Measurements from ENCODE around the gene RBKS. TPM values are rescaled to one million over a fixed set of nuclear protein-coding genes. Genes with fewer than 3 reads are reported as not detected.

RBKS gene
- total and polyA plus RNA-seq, 2 donors = 1.8 to 4.2 TPM

- no peak overlapping the region for H3K27ac ChIP-seq (ENCODE audit: low read depth in 1 of 2, low read length in 1 of 2)
- H3K36me3 ChIP-seq (ENCODE audit: control insufficient read depth in 2 of 2, insufficient read depth in 2 of 2, low read length in 1 of 2) = no peaks in the 10 kb centered on the region
- peaks cover 0 to 6% of the 10 kb centered on the region in 2 donors for H3K27me3 ChIP-seq (ENCODE audit: control insufficient read depth in 2 of 2, insufficient read depth in 1 of 2, low read length in 1 of 2)
- H3K9me3 ChIP-seq (ENCODE audit: control insufficient read depth in 2 of 2, insufficient read depth in 1 of 2, low read length in 1 of 2) = no peaks in the 10 kb centered on the region
- peaks cover 3 to 13% of the 10 kb centered on the region in 2 donors for H3K4me1 ChIP-seq (ENCODE audit: control insufficient read depth in 2 of 2, insufficient read depth in 2 of 2, low read length in 2 of 2)
- no peak overlapping the region for H3K4me3 ChIP-seq (ENCODE audit: low read length in 2 of 2)
- DNase-seq (ENCODE audit: low read depth in 6 of 9, low spot score in 9 of 9) = no peak
- WGBS = 97% methylated on average over 6 of the region's 6 CpGs
Measured at GRCh38 chr2:27736890-27737204, 153.3 kb downstream of the RBKS start.

- DNase-seq (ENCODE audit: low read depth in 6 of 9, low spot score in 9 of 9) = no peak
- Histone ChIP-seq H3K4me1 (ENCODE audit: control insufficient read depth in 2 of 2, insufficient read depth in 2 of 2, low read length in 2 of 2) (peaks cover 3 to 13% of the 10 kb centered on the region in 2 donors), H3K4me3 (ENCODE audit: low read length in 2 of 2) (peak overlapping the region in 1 of 2 donors; percentile 45), H3K9me3 (ENCODE audit: control insufficient read depth in 2 of 2, insufficient read depth in 1 of 2, low read length in 1 of 2) (no peaks in the 10 kb centered on the region), H3K27me3 (ENCODE audit: control insufficient read depth in 2 of 2, insufficient read depth in 1 of 2, low read length in 1 of 2) (peaks cover 0 to 6% of the 10 kb centered on the region in 2 donors), H3K36me3 (ENCODE audit: control insufficient read depth in 2 of 2, insufficient read depth in 2 of 2, low read length in 1 of 2) (no peaks in the 10 kb centered on the region), H3K27ac (ENCODE audit: low read depth in 1 of 2, low read length in 1 of 2) (peak overlapping the region in 1 of 2 donors; percentile 6)
- 93% methylated on average over 10 of the region's 10 CpGs for WGBS
Measured at GRCh38 chr2:27736031-27736889, 153.9 kb downstream of the RBKS start.

GRCh38 chr2:27735263-27735904 lies 154.8 kb downstream of the RBKS start:
- DNase-seq (ENCODE audit: low read depth in 6 of 9, low spot score in 9 of 9) = peak in 5 of 9 donors; percentile 41 to 74 (median 52)
- peaks cover 3 to 13% of the 10 kb centered on the region in 2 donors for H3K4me1 ChIP-seq (ENCODE audit: control insufficient read depth in 2 of 2, insufficient read depth in 2 of 2, low read length in 2 of 2)
- H3K9me3 ChIP-seq (ENCODE audit: control insufficient read depth in 2 of 2, insufficient read depth in 1 of 2, low read length in 1 of 2) = no peaks in the 10 kb centered on the region
- peak overlapping the region; percentile 37 to 71 for H3K27ac ChIP-seq (ENCODE audit: low read depth in 1 of 2, low read length in 1 of 2)
- H3K27me3 ChIP-seq (ENCODE audit: control insufficient read depth in 2 of 2, insufficient read depth in 1 of 2, low read length in 1 of 2) = peaks cover 0 to 6% of the 10 kb centered on the region in 2 donors
- H3K4me3 ChIP-seq (ENCODE audit: low read length in 2 of 2) = peak overlapping the region; percentile 45 to 47
- 9% methylated on average over 51 of the region's 51 CpGs for WGBS
- no peaks in the 10 kb centered on the region for H3K36me3 ChIP-seq (ENCODE audit: control insufficient read depth in 2 of 2, insufficient read depth in 2 of 2, low read length in 1 of 2)

- 98% methylated on average over 1 of the region's 1 CpG for WGBS
- Histone ChIP-seq H3K27me3 (ENCODE audit: control insufficient read depth in 2 of 2, insufficient read depth in 1 of 2, low read length in 1 of 2) (peaks cover 0 to 6% of the 10 kb centered on the region in 2 donors), H3K9me3 (ENCODE audit: control insufficient read depth in 2 of 2, insufficient read depth in 1 of 2, low read length in 1 of 2) (no peaks in the 10 kb centered on the region), H3K36me3 (ENCODE audit: control insufficient read depth in 2 of 2, insufficient read depth in 2 of 2, low read length in 1 of 2) (no peaks in the 10 kb centered on the region), H3K27ac (ENCODE audit: low read depth in 1 of 2, low read length in 1 of 2) (no peak overlapping the region), H3K4me3 (ENCODE audit: low read length in 2 of 2) (no peak overlapping the region), H3K4me1 (ENCODE audit: control insufficient read depth in 2 of 2, insufficient read depth in 2 of 2, low read length in 2 of 2) (peaks cover 3 to 15% of the 10 kb centered on the region in 2 donors)
- no peak for DNase-seq (ENCODE audit: low read depth in 6 of 9, low spot score in 9 of 9)
Measured at GRCh38 chr2:27734305-27734704, 155.9 kb downstream of the RBKS start.

Other genes starting within 250 kb of the RBKS start
- gene SUPT7L, start 226.8 kb downstream of the RBKS start, total RNA-seq = 27.7 TPM
- 53.8 TPM for gene SUPT7L, start 226.8 kb downstream of the RBKS start, polyA plus RNA-seq
- 27.1 TPM for gene SLC4A1AP, start 226.5 kb downstream of the RBKS start, total RNA-seq
- 21.7 TPM for gene SLC4A1AP, start 226.5 kb downstream of the RBKS start, polyA plus RNA-seq
- 135 TPM for gene MRPL33, start 118.7 kb downstream of the RBKS start, total RNA-seq
- 147 TPM for gene MRPL33, start 118.7 kb downstream of the RBKS start, polyA plus RNA-seq
- gene BABAM2, start 342 bp upstream of the RBKS start, total RNA-seq = 17.4 TPM
- gene BABAM2, start 342 bp upstream of the RBKS start, polyA plus RNA-seq = 34.8 TPM